C4-2B (cell line): ENCODE results near the gene SLC9B1.

Source experiments
- ZFX ChIP-seq: fragments of 450-650 bp; IDR thresholded peaks from 2 replicates; pipeline ENCODE4 v1.6.1; 2017
- TF ChIP-seq, protein P1 (sequence below): fragments of 450-650 bp; conservative IDR thresholded peaks from 2 replicates; pipeline ENCODE4 v1.5.1; 2017; ENCODE audit warnings: mild to moderate bottlenecking

DNA sequence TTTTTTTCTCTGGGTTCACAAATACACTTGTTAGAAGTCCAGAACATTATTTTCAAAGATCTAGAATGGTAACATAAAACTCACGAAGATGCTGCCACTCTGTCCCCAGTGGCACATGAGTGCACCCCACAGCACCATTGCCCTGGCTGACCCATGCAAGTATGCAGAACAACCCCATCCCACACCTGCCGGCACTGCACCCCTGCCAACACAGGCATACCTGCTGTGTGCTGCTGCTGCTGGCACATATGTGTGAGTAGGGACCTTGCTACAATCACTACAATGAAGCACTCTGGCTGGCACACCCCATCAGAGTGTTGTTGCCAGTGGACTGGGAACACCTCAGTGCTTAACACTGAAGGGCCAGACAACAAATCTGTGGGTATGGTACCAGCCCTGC, 83.8 kb downstream of the SLC9B1 start:
- TF ChIP-seq, protein P1, sequence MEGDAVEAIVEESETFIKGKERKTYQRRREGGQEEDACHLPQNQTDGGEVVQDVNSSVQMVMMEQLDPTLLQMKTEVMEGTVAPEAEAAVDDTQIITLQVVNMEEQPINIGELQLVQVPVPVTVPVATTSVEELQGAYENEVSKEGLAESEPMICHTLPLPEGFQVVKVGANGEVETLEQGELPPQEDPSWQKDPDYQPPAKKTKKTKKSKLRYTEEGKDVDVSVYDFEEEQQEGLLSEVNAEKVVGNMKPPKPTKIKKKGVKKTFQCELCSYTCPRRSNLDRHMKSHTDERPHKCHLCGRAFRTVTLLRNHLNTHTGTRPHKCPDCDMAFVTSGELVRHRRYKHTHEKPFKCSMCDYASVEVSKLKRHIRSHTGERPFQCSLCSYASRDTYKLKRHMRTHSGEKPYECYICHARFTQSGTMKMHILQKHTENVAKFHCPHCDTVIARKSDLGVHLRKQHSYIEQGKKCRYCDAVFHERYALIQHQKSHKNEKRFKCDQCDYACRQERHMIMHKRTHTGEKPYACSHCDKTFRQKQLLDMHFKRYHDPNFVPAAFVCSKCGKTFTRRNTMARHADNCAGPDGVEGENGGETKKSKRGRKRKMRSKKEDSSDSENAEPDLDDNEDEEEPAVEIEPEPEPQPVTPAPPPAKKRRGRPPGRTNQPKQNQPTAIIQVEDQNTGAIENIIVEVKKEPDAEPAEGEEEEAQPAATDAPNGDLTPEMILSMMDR = no peak
- TF ChIP-seq ZFX = no peak
